RWPE1 (cell line): ENCODE results near the gene CTNNA1.
A peak's percentile ranks its signal among the peaks of the same experiment; 100 is the strongest.

ENCODE experiments used
- CTCF ChIA-PET: fragments of 350-600 bp; sonication (Branson Sonifier 250); formaldehyde crosslinking; extraction: SDS; loops from one replicate; lab custom pipeline; 2021; lab: Yijun Ruan, JAX
- POLR2A ChIA-PET: fragments of 400-600 bp; formaldehyde crosslinking; extraction: SDS; loops from one replicate; lab custom pipeline; 2020; ENCODE audit warnings: antibody characterized with exemption; ENCODE audit not compliant: low non-redundant PET; lab: Yijun Ruan, JAX
- DNase-seq: peaks from one replicate; pipeline ENCODE4 v3.0.0; 2012; ENCODE audit warnings: low spot score
- H3K27ac ChIP-seq: fragments of 450-650 bp; 2 replicates; pipeline ENCODE4 v1.5.1; 2017
- TF ChIP-seq, protein P1 (sequence below): fragments of 450-650 bp; conservative IDR thresholded peaks from 2 replicates; pipeline ENCODE4 v1.5.1; 2017; ENCODE audit warnings: low read depth, mild to moderate bottlenecking

The CTNNA1 gene

DNA sequence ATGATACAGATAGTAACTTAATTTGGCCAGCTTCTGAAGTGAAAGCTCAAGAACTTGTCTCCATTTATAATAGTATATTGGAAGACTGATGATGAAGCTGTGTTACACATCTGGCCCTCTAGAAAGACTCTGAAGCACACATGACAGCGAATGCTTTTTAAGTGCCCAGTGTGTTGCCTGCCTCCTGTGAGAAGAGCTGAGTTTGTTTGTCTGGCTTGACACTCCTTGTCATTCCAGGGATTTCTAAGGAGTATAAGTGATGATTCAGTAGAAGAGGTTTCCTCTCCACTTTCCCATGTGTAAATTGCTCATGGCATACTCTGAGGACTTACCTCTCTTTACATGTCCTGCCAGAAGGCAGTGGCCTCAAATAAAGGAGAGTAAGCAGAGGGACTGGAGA lies 152.3 kb downstream of the CTNNA1 start:
- CTCF ChIA-PET, result interaction anchor here (0.6 kb wide), 1 partner anchor 687 kb away, joined by 3 read pairs; no protein-coding TSS in a partner anchor
- peak; percentile 36 for DNase-seq
- POLR2A ChIA-PET, result no interaction called here
- H3K27ac ChIP-seq, result no peak overlapping the region
- TF ChIP-seq, protein P1, sequence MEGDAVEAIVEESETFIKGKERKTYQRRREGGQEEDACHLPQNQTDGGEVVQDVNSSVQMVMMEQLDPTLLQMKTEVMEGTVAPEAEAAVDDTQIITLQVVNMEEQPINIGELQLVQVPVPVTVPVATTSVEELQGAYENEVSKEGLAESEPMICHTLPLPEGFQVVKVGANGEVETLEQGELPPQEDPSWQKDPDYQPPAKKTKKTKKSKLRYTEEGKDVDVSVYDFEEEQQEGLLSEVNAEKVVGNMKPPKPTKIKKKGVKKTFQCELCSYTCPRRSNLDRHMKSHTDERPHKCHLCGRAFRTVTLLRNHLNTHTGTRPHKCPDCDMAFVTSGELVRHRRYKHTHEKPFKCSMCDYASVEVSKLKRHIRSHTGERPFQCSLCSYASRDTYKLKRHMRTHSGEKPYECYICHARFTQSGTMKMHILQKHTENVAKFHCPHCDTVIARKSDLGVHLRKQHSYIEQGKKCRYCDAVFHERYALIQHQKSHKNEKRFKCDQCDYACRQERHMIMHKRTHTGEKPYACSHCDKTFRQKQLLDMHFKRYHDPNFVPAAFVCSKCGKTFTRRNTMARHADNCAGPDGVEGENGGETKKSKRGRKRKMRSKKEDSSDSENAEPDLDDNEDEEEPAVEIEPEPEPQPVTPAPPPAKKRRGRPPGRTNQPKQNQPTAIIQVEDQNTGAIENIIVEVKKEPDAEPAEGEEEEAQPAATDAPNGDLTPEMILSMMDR, result no peak

DNA sequence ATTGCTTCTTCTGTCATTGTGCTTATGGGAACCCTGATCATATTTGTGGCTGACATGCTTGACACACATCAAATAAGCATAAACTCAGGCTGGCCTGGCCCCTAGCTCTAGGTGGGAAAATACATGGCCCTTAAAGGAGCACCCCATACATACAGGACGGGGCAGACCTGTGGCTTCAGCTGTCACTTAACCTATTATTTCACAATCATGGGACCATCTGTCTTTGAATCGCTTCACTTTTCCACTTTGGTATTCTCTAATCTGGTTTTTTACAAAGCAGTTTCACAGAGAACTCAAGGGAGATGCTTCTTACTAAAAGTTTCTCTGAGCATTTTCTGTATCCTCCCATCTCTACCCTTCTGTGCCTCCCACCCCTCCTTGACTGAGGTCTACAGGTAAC lies 156.5 kb downstream of the CTNNA1 start:
- no peak overlapping the region for H3K27ac ChIP-seq
- ChIA-PET POLR2A (no interaction called here), CTCF (no interaction called here)
- TF ChIP-seq, protein P1, result no peak
- no peak for DNase-seq

DNA sequence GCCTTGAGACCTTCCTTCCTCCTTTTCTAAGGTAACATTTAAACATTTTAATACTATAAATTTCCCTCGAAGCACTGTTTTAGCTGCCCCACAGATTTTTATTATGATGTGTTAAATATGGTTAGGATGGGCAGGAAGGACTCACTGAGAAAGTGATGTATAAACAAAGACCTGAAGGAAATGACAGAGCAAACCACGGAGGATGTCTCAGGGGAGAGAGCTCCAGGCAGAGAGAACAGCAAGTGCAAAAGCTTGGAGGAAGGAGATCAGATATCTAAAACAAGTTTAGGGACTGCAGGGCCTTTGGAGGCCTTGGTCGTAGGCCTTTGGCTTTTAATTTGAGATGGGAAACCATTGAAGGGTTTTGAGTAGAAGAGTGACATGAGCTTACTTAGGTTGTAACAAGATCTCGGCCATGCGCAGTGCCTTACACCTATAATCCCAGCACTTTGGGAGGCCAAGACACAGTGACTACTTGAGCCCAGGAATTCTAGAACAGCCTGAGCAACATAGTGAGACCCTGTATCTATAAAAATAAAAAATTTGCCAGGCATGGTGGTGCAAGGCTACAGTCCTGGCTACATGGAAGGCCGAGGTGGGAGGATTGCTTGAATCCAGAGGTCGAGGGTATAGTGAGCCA lies 157.4 kb downstream of the CTNNA1 start:
- POLR2A ChIA-PET, result no interaction called here
- CTCF ChIA-PET, result no interaction called here
- H3K27ac ChIP-seq, result no peak overlapping the region
- TF ChIP-seq, protein P1, result no peak
- no peak for DNase-seq

DNA sequence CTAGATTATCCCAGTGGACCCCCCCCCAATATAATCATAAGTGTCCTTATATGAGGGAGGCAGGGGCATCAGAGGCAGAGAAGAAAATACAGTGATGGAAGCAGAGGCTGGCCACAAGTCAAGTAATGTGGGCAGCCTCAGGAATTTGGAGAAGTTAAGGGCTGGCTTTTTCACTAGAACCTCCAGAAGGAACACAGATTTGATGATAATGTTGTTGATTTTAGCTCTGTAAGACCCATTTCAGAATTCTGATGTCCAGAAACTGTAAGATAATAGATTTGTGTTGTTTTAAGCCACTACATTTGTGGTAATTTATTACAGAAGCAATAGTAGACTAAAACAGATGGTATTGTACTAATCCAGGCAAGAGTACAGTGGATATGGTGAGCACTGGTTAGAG lies 158.2 kb downstream of the CTNNA1 start:
- no peak overlapping the region for H3K27ac ChIP-seq
- POLR2A ChIA-PET, result no interaction called here
- DNase-seq, result no peak
- CTCF ChIA-PET, result no interaction called here
- TF ChIP-seq, protein P1, result no peak

DNA sequence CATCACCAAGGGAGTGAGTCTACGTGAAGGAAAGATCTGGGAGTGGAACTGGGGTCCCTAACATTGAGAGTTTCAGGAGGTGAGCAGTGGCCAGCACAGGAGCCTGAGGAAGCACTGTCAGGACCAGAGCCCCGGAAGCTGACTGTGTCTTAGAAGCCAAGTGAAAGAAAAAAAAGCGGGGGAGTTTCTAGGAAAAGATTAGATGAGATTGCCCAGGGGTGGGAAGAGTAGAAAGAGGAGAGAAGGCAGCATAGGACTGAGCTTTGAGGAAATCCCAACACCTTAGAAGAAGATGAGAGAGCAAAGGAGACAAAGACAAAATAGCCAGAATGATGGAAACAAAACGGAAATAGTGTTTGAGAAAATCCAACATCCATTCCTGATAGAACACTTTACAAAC lies 158.9 kb downstream of the CTNNA1 start:
- no peak for DNase-seq
- ChIA-PET CTCF (interaction anchor here (0.6 kb wide), 1 partner anchor 12 kb away, joined by 4 read pairs; no protein-coding TSS in a partner anchor), POLR2A (no interaction called here)
- TF ChIP-seq, protein P1, result no peak
- no peak overlapping the region for H3K27ac ChIP-seq

DNA sequence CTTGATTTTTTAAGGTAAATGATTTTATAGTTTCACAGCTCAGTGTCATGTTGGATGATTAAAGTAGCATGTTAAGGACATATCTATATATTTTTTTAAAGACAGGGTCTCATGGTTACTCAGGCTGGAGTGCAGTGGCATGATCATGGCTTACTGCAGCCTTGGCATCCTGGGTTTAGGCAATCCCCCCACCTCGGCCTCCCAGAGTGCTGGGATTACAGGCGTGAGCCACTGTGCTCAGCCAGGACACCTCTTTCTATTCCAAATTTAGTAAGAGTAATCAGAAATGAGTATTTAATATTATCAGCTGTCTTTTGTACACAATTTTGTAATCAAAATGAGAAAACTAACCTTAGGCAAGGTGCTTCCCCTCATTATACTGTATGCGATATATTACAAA lies 160.5 kb downstream of the CTNNA1 start:
- no peak overlapping the region for H3K27ac ChIP-seq
- CTCF ChIA-PET, result no interaction called here
- POLR2A ChIA-PET, result no interaction called here
- no peak for DNase-seq
- TF ChIP-seq, protein P1, result no peak
